ENCODE data around the gene BSN.

BSN gene

DNA sequence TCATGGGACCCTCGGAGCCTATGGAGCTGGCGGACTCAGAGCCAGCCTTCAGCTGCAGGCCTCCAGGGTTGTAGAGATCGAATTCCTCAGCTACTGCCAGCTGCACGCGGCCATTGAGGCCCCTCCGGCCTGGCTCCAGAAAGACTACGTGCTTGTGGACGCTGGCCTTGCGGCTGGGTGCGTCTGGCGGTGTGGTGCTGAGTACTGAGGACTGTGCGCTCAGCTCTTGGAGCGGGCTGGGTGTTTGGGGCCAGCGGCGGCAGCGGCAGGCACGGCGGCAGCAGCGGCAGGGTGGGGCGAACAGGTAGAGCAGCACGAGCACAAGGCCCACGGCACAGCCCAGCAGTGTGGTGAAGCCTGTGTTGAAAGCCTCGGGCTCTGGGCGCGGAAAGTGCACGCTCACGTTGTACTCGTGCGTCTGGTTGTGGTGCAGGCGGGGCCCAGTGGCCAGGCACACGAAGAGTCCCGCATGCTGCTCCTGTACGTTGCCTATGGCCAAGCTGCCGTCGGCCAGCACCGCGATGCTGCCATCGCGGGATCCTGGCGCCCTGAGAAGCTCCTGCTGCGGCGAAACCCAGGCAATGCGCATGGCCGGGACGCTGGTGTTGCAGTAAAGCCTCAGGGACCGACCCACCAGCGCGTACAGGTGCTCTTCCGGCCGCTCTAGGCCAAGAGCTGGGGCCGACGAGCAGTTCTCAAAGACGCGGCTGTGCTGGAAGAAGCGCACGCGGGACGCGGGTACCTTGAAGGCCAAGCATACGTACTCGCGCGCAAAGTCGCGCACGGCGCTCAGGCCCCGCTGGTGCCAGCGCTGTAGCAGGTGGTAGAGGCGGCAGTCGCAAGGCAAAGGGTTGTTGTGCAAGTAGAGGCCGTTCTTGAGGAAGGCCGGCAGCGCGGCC lies 163.9 kb downstream of the BSN start:
- no peak for DNase-seq (ENCODE audit: low spot score)

DNA sequence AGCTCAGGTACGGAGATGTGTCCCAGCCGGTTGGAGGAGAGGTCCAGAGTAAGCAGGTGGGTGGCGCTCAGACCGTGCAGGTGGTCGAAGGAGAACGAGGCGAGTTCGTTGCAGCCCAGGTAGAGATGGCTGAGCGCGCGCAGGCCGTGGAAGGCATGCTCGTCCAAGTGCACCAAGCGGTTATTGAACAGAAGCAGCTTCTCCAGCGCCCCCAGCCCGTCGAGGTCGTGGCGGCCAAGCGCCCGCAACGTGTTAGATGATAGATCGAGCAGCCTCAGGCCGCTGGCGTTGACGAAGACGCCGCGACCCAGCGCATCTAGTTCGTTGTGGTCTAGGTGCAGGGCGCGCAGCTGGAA lies 164.6 kb downstream of the BSN start:
- no peak for DNase-seq (ENCODE audit: low spot score)

DNA sequence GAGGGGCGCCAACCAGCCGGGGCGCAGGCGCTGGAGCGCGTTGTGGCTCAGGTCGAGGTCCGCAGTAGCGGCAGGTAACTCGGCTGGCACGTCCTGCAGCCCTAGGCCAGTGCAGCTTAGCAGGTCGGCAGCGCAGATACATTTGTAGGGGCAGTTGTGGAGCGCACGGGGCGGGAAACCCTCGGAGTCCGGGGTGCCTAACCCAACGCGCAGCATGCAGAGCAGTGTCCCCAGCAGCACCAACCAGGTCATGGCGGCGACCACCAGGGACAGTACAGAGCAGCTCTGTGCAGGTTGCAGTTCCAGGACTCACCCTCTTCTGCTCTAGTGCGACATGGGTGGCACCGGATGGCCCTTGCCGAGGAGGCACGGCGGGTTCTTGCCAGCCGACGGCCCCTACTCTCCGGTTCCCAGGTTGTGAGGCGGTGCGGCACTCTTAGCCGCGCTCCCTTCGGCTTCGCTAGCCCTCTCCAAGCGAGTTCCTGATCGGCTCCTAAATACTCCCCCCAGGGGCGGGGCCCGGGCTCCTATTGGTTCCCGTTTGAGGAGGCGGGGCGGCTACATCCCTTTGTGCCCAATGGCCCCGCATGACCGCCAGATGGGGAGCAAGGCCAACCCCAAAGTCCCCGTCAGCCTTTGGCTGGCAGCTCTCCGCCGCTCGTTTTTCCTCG lies 165.1 kb downstream of the BSN start, which contains the start of gene AMIGO3:
Gene AMIGO3 (minus strand): TSS at position 471 of the 671 bp plus-strand sequence. CDS start 219 bp downstream, at position 252.
- DNase-seq (ENCODE audit: low spot score): peak; percentile 92
